HG03025 (cell line): ENCODE measurements around the gene MYBPH.

Source experiments
- ATAC-seq: cut with Tn5 transposase; IDR thresholded peaks from one replicate; pipeline ENCODE4 v1.9.1; 2021; ENCODE audit warnings: mild to moderate bottlenecking, moderate library complexity; ENCODE audit not compliant: unreplicated experiment, low FRiP score

Gene MYBPH

DNA sequence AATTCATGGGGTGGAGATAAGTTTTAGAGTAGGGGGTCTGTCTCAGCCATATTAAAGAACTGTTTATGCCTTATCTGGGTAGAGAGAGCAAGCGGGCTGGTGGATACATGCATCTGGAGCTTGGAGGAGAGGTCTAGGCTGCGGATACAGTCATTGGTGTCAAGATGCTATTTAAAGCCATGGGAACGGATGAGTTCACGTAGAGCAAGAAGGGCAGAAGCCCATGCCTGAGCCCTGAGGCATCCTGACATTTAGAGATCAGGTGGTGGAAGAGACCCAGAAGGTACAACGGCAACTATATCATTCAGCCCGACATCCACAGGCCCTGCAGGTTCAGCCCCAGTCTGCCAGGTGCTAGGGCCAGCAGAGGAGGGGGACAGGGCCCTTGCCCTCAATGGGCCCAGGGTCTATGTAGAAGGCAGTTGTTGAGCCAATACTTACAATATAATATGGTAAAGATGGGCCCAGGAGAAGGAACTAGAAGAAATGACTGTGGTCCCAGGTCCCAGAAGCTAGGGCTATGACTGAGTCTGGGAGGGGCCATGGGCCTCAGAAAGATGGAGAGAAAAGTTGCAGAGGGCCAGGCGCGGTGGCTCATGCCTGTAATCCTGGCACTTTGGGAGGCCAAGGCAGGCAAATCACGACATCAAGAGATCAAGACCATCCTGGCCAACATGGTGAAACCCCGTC is 26.0 kb upstream of the MYBPH start:
- ATAC-seq: no peak

GRCh38 chr1:203200916-203201315 is 25.3 kb upstream of the MYBPH start:
- ATAC-seq: no peak

- ATAC-seq: no peak
These were observed 24.4 kb upstream of the MYBPH start for GRCh38 chr1:203199816-203200571.

- no peak for ATAC-seq
These were observed 23.8 kb upstream of the MYBPH start for GRCh38 chr1:203199481-203199815.

DNA sequence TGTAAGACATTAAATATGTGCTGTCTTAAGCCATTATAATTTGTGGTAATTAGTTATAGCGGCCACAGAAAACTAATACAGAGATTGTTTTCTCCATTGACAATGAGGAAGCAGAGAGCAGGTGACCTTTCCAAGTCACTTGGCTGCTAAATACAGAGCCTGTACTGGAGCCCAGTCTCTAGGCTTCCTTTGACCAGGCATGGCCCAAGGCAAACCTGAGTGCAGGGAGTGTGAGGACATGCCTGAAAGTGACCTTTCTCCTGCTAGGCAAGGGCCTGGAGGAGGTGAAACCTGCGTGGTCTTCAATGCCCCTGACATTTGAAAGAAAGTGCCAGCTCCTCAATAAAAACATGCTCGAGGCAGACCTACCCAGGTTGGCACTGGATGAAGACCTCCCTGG is 23.4 kb upstream of the MYBPH start:
- no peak for ATAC-seq

GRCh38 chr1:203197625-203198024 is 22.0 kb upstream of the MYBPH start:
- ATAC-seq: no peak

DNA sequence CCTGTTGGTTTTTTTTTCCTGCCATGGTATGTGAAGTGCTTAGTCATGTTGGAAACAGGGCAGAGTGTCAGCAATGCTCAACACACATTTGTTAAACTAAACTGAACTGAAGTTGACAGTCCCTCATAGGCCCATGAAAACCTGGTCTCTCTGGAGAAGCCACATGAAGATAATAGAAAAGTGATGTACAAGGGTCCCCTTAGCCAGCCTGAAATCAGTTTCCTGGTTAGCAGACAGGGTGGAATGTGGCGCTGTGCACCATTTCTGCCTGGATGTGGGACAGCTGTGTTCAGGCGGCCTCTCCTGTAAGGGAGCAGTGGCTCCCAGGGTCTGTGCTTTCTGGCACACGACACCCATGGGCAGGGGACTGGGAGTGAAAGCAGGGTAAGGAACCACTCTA is 20.7 kb upstream of the MYBPH start:
- ATAC-seq: no peak

DNA sequence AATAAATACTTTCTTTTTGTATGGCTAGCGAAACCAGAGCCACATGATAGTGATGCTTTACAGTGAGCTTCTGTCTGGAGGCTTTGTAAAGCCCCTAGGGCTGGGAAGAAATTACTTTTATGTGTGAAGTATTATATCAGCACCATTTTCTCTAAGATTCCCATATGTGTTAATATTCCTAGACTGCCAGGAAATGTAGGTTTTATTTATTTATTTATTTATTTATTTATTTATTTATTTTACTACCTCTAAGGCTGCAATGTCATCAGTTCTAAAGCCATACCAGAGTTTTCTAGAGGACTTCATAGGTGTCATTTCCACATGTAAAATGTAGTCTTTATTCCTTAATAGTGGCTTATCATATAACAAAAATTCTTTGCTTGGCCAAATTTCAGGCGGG is 15.3 kb upstream of the MYBPH start:
- ATAC-seq: no peak

GRCh38 chr1:203189951-203190352 is 14.3 kb upstream of the MYBPH start:
- ATAC-seq: no peak

GRCh38 chr1:203188686-203189232 is 13.1 kb upstream of the MYBPH start:
- ATAC-seq: no peak

- ATAC-seq: no peak
These were observed 12.2 kb upstream of the MYBPH start for GRCh38 chr1:203187689-203188264.

- ATAC-seq: no peak
These were observed 11.7 kb upstream of the MYBPH start for GRCh38 chr1:203187304-203187685.

DNA sequence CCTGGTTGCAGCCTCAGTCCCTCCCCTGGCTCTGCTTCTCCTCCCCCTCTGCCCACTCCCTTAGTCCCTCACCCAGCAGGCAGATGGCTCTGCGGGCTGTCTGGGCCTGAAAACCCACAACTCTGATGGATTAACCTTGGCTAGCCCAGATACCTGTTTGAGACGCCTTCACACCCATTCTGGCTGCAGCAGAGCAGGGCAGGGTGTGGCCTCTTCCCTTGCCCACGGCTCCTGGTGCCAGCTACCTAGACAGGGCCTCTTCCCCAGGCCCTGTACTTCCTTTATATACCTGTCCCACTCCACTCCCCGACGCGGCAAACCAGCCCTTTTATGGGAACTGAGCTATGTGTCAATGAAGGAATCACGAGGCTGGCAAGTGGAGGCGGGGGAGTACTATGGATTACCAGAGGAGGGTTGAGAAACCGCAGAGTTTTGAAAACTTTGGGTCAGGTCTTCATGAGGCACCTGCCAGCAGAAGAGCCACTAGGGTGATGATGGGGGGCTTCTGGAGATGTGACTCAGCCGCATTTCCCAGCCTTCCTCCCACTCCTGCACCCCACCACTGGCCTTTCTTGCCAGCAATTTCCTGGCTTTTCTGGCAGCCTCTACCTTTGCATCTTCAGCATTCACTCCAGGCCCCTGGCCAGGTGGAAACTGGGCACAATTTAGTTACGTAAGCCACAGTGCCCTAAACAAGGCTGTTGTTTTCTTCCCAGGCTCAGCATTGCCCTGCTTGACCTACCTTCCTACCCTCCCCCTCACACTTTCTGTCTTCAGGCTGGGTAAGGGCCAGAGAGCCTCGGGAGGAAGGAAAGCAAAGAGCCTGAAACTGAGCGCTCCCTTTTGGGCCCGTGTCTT is 11.0 kb upstream of the MYBPH start, which contains the start of gene CHI3L1:
Gene CHI3L1 (minus strand): TSS at position 259 of the 858 bp plus-strand sequence. CDS start 81 bp downstream, at position 178.
- ATAC-seq: no peak

DNA sequence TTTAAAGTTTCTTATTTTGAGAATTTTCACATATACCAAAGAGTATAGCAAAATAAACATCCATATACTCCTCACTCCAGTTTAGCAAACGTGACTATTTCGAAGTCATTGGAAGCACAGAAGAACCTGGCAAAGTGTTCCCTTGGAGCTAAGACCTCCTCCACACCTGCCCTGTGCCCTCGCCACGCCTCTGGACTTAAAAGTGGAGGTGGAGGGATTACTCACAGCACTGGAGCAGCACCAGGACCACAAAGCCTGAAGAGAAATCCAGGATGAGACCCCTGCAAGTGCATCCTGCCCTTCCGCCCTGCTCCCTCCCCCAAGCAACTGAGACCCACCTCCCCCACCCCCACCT is 10.4 kb upstream of the MYBPH start:
- no peak for ATAC-seq

DNA sequence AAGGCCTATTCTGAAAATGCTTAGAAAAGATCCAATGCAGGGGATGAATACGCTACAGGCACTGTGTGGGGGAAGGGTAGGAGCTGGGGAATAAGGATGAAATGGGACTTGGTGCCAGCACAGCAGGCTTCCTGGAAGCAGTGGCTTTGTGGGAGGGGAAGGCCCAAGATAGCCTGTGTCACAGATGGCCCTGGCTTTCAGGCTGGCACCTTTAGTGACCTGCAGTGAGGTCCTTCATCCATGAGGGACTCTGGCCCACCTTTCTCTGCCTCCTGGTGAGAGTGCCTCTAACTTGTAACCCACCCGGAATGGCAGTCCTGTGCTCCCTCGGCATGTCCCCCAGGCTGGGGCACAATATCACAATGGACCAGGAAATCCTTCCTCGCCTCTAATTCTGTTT is 10.0 kb upstream of the MYBPH start:
- no peak for ATAC-seq

DNA sequence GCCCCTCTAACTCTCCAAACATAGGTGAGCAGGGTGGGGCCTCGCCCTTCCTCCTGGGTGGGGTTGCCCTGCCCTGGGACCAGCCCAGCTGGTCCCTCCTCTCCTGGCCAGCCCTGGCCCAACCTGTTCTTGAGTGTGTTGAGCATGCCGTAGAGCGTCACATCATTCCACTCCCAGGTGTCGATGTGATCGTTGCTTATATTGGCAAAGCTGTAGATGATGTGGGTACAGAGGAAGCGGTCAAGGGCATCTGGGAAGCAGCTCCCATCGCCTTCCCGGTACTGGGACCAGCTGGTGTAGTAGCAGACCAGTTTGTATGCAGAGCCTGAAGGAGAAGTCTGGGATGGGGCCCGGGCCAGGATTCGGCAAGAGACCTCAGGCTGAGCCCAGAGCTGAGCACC is 9.4 kb upstream of the MYBPH start:
- ATAC-seq: no peak

- no peak for ATAC-seq
These were observed 8.8 kb upstream of the MYBPH start for GRCh38 chr1:203184467-203184866.

DNA sequence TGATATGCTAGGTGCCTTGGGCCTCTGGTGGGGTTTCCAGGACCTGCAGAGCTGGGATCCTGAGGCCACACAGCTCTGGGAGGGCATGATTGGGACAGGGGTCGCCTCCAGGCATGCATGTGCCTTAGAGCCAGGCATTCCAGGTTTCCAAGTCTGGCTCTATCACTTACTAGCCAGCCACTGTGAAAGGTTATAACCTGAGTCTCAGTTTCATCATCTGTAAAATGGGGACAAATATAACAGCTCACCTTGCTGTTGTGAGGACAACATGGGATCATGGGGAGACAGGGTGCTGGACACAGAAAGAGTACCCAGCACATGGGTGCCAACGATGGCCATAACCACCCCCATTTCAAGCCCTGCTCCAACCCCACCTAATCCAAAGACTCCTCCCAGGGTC is 8.2 kb upstream of the MYBPH start:
- ATAC-seq: no peak

GRCh38 chr1:203182387-203182953 is 6.8 kb upstream of the MYBPH start:
- ATAC-seq: no peak

- no peak for ATAC-seq
These were observed 6.2 kb upstream of the MYBPH start for GRCh38 chr1:203181586-203182386.
